Chondrocyte (in vitro differentiated cells): ENCODE measurements around the gene DCX. TPM values are rescaled to one million over a fixed set of nuclear protein-coding genes. Genes with fewer than 3 reads are reported as not detected.

Experiments
- DNase-seq: peaks from one replicate; pipeline ENCODE4 v3.0.0; 2021; ENCODE audit warnings: mixed read lengths, low spot score
- H3K27ac Mint-ChIP-seq: one replicate; pipeline ENCODE4 v1.8.0; 2021; ENCODE audit warnings: mild to moderate bottlenecking, moderate library complexity, mixed read lengths; ENCODE audit not compliant: unreplicated experiment
- H3K27me3 Mint-ChIP-seq: 2 replicates; pipeline ENCODE4 v1.8.0; 2021; ENCODE audit warnings: low read depth, mixed read lengths
- H3K36me3 Mint-ChIP-seq: 2 replicates; pipeline ENCODE4 v1.8.0; 2021; ENCODE audit warnings: low read depth, mixed read lengths
- H3K4me1 Mint-ChIP-seq: 2 replicates; pipeline ENCODE4 v1.8.0; 2021; ENCODE audit warnings: low read depth, mild to moderate bottlenecking, mixed read lengths
- H3K4me3 Mint-ChIP-seq: one replicate; pipeline ENCODE4 v1.8.0; 2021; ENCODE audit warnings: mild to moderate bottlenecking, moderate library complexity, mixed read lengths; ENCODE audit not compliant: unreplicated experiment
- H3K9me3 Mint-ChIP-seq: 2 replicates; pipeline ENCODE4 v1.8.0; 2021; ENCODE audit warnings: low read depth, mixed read lengths
- CTCF ChIP-seq: fragments of 200-600 bp; sonication (generic); IDR thresholded peaks from 2 replicates; pipeline ENCODE4 v1.5.0; 2021; ENCODE audit warnings: antibody characterized with exemption, mild to moderate bottlenecking, moderate library complexity
- total RNA-seq: library from RNA; stranded (reverse); gene quantifications from 3 replicates; pipeline ENCODE4 v1.2.1, GENCODE V29; 2021

The DCX gene
- total RNA-seq, 1 donor from 2014 or later: not detected

- H3K9me3 Mint-ChIP-seq: no peaks in the 10 kb centered on the region
- H3K27me3 Mint-ChIP-seq: no peaks in the 10 kb centered on the region
- no peaks in the 10 kb centered on the region for H3K4me1 Mint-ChIP-seq
- no peak for DNase-seq
- TF ChIP-seq CTCF: no peak
- H3K4me3 Mint-ChIP-seq: no peak overlapping the region
- H3K27ac Mint-ChIP-seq: no peak overlapping the region
- no peaks in the 10 kb centered on the region for H3K36me3 Mint-ChIP-seq
These were observed 102.9 kb downstream of the DCX start for GRCh38 chrX:111309083-111309482.

GRCh38 chrX:111308039-111308438, 104.0 kb downstream of the DCX start:
- Mint-ChIP-seq H3K27me3 (no peaks in the 10 kb centered on the region), H3K4me1 (no peaks in the 10 kb centered on the region), H3K36me3 (no peaks in the 10 kb centered on the region), H3K27ac (no peak overlapping the region), H3K9me3 (no peaks in the 10 kb centered on the region), H3K4me3 (no peak overlapping the region)
- no peak for DNase-seq
- TF ChIP-seq CTCF: no peak

GRCh38 chrX:111302284-111302683, 109.7 kb downstream of the DCX start:
- Mint-ChIP-seq H3K36me3 (no peaks in the 10 kb centered on the region), H3K9me3 (no peaks in the 10 kb centered on the region), H3K4me1 (no peaks in the 10 kb centered on the region), H3K27me3 (no peaks in the 10 kb centered on the region), H3K4me3 (no peak overlapping the region), H3K27ac (no peak overlapping the region)
- no peak for TF ChIP-seq CTCF
- no peak for DNase-seq

GRCh38 chrX:111288841-111289240, 123.2 kb downstream of the DCX start:
- Mint-ChIP-seq H3K27ac (no peak overlapping the region), H3K36me3 (no peaks in the 10 kb centered on the region)
- no peak for DNase-seq

GRCh38 chrX:111284631-111285293, 127.2 kb downstream of the DCX start:
- no peak for TF ChIP-seq CTCF
- Mint-ChIP-seq H3K27me3 (no peaks in the 10 kb centered on the region), H3K9me3 (peaks cover 3% of the 10 kb centered on the region), H3K27ac (no peak overlapping the region), H3K4me3 (no peak overlapping the region), H3K4me1 (no peaks in the 10 kb centered on the region), H3K36me3 (no peaks in the 10 kb centered on the region)
- no peak for DNase-seq

More at GRCh38 chrX:111288841-111289240, 123.2 kb downstream of the DCX start:
- Mint-ChIP-seq H3K9me3 (peaks cover 3% of the 10 kb centered on the region), H3K4me3 (no peak overlapping the region), H3K27me3 (no peaks in the 10 kb centered on the region), H3K4me1 (no peaks in the 10 kb centered on the region)
- TF ChIP-seq CTCF: no peak
